ENCODE results near the gene BCR. TPM values are rescaled to one million over a fixed set of nuclear protein-coding genes. Genes with fewer than 3 reads are reported as not detected.

Gene BCR
- polyA plus RNA-seq, 1 experiment: 21.4 TPM

GRCh38 chr22:23155143-23155542 is 25.2 kb upstream of the BCR start:
- H3K4me3 ChIP-seq (ENCODE audit: low read depth, low read length): no peak overlapping the region
- no peak for TF ChIP-seq CTCF (IDR thresholded peaks at IDR 0.05; ENCODE audit: low read depth, low read length)
- H3K27ac ChIP-seq (ENCODE audit: low read depth, low read length): no peak overlapping the region
- H3K9me3 ChIP-seq (ENCODE audit: control insufficient read depth, insufficient read depth, low read length): no peaks in the 10 kb centered on the region; the same call in 1 of the 2 replicates
- ChIA-PET POLR2A (no interaction called here), CTCF (no interaction called here)
- no peaks in the 10 kb centered on the region for H3K27me3 ChIP-seq (ENCODE audit: control insufficient read depth, insufficient read depth, low read length)
- DNase-seq (ENCODE audit: low read depth, low spot score): no peak

- no peak for DNase-seq (ENCODE audit: low read depth, low spot score)
- no peaks in the 10 kb centered on the region; the same call in 1 of the 2 replicates for H3K9me3 ChIP-seq (ENCODE audit: control insufficient read depth, insufficient read depth, low read length)
- POLR2A ChIA-PET: no interaction called here
- H3K4me3 ChIP-seq (ENCODE audit: low read depth, low read length): no peak overlapping the region
- H3K27ac ChIP-seq (ENCODE audit: low read depth, low read length): no peak overlapping the region
- H3K27me3 ChIP-seq (ENCODE audit: control insufficient read depth, insufficient read depth, low read length): no peaks in the 10 kb centered on the region
- no peak for TF ChIP-seq CTCF (IDR thresholded peaks at IDR 0.05; ENCODE audit: low read depth, low read length)
- CTCF ChIA-PET: interaction anchor here (0.9 to 1.0 kb wide), 2 partner anchors 18 to 23 kb away, joined by 3 read pairs; no protein-coding TSS in a partner anchor
These were observed 24.5 kb upstream of the BCR start for GRCh38 chr22:23155831-23156230.

- Histone ChIP-seq H3K27ac (ENCODE audit: low read depth, low read length) (no peak overlapping the region), H3K9me3 (ENCODE audit: control insufficient read depth, insufficient read depth, low read length) (no peaks in the 10 kb centered on the region; the same call in 1 of the 2 replicates), H3K4me3 (ENCODE audit: low read depth, low read length) (no peak overlapping the region), H3K27me3 (ENCODE audit: control insufficient read depth, insufficient read depth, low read length) (no peaks in the 10 kb centered on the region)
- CTCF ChIA-PET: interaction anchor here (0.9 to 1.0 kb wide), 2 partner anchors 18 to 22 kb away, joined by 3 read pairs; no protein-coding TSS in a partner anchor
- no peak for DNase-seq (ENCODE audit: low read depth, low spot score)
- POLR2A ChIA-PET: no interaction called here
- 0 out of 2 replicates have a peak, but pooled peaks have one; percentile 3 for TF ChIP-seq CTCF (IDR thresholded peaks at IDR 0.05; ENCODE audit: low read depth, low read length)
These were observed 24.0 kb upstream of the BCR start for GRCh38 chr22:23156286-23156685.

GRCh38 chr22:23157560-23158515 is 22.5 kb upstream of the BCR start:
- Histone ChIP-seq H3K27ac (ENCODE audit: low read depth, low read length) (no peak overlapping the region), H3K9me3 (ENCODE audit: control insufficient read depth, insufficient read depth, low read length) (no peaks in the 10 kb centered on the region; the same call in 1 of the 2 replicates), H3K27me3 (ENCODE audit: control insufficient read depth, insufficient read depth, low read length) (no peaks in the 10 kb centered on the region), H3K4me3 (ENCODE audit: low read depth, low read length) (no peak overlapping the region)
- ChIA-PET CTCF (interaction anchor here (0.7 kb wide), 1 partner anchor 124 kb away, joined by 3 read pairs; no protein-coding TSS in a partner anchor), POLR2A (interaction anchor here (1.2 kb wide), 1 partner anchor 10 kb away, joined by 3 read pairs; no protein-coding TSS in a partner anchor)
- no peak for DNase-seq (ENCODE audit: low read depth, low spot score)
- TF ChIP-seq CTCF (IDR thresholded peaks at IDR 0.05; ENCODE audit: low read depth, low read length): no peak
